Measurements from ENCODE around the gene SMTNL2. TPM values are rescaled to one million over a fixed set of nuclear protein-coding genes. Genes with fewer than 3 reads are reported as not detected.

The SMTNL2 gene
- total and polyA plus RNA-seq, 2 experiments from 2014 or later: 41.5 to 106 TPM

DNA sequence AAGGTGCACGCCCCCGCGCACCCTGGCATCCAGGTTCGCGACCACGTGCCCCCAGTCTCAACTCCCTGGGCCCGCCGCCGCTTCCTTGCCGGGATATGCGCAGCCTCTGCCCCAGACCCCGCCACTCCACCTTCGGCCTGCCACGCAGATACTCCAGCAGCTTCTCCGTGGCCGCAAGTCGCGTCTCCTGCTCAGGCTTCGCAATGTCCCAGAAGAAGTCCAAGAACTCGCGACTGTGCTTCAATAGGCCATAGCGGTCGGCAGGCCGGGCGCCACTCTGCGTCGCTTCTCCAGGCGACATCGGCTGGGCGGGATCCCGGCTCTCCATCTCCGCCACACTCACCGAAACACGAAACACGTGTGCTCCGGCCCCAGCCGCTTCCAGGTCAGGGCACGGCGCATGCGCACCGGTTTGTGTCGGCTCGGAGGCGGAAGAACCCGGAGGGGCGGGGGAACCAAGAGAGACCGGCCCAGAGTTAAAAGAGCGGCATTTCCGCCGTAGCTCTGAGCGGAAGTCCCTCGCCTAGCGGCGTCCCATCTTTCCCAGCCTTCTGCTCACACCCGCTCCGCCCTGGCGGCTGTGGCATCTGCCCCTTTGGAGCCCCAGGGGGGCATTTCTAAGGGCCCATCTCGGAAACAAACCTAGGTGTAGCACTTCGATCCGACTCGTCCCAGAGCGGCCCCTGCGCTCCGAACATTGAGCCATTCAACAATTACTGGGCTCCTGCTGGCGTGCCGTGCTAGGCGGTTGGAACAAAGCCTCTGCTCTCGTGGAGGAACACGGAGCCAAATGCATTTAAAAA lies 29.1 kb upstream of the SMTNL2 start, which contains the start of gene MYBBP1A:
TSS of gene MYBBP1A (minus strand) at position 388 of the 803 bp plus-strand sequence. CDS start at position 328, 60 bp downstream.
- Histone ChIP-seq H3K9me3 (ENCODE audit: low read depth) (no peaks in the 10 kb centered on the region), H3K79me2 (peaks cover 21% of the 10 kb centered on the region), H3K4me2 (peak within 1 kb of the TSS; percentile 90), H3K27me3 (no peaks in the 10 kb centered on the region), H3K36me3 (replicated peaks; ENCODE audit: insufficient read depth, low read depth) (no peaks in the 10 kb centered on the region), H2AFZ (peak within 1 kb of the TSS; percentile 89), H3K9me2 (replicated peaks; ENCODE audit: insufficient read depth) (no peaks in the 10 kb centered on the region), H3K27ac (peak within 1 kb of the TSS; percentile 90), H3K4me3 (peak within 1 kb of the TSS; percentile 79), H4K20me1 (ENCODE audit: insufficient read depth, poor library complexity, severe bottlenecking) (no peaks in the 10 kb centered on the region), H3K4me1 (ENCODE audit: insufficient read depth) (peaks cover 14% of the 10 kb centered on the region)
- TF ChIP-seq EZH2 (IDR thresholded peaks at IDR 0.05; ENCODE audit: borderline replicate concordance): no peak
- TF ChIP-seq, protein P1, sequence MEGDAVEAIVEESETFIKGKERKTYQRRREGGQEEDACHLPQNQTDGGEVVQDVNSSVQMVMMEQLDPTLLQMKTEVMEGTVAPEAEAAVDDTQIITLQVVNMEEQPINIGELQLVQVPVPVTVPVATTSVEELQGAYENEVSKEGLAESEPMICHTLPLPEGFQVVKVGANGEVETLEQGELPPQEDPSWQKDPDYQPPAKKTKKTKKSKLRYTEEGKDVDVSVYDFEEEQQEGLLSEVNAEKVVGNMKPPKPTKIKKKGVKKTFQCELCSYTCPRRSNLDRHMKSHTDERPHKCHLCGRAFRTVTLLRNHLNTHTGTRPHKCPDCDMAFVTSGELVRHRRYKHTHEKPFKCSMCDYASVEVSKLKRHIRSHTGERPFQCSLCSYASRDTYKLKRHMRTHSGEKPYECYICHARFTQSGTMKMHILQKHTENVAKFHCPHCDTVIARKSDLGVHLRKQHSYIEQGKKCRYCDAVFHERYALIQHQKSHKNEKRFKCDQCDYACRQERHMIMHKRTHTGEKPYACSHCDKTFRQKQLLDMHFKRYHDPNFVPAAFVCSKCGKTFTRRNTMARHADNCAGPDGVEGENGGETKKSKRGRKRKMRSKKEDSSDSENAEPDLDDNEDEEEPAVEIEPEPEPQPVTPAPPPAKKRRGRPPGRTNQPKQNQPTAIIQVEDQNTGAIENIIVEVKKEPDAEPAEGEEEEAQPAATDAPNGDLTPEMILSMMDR (IDR thresholded peaks at IDR 0.05; ENCODE audit: poor library complexity): peak; percentile 49
- no peak for TF ChIP-seq EZH2phosphoT487 (IDR thresholded peaks at IDR 0.05; ENCODE audit: low read depth, severe bottlenecking, unreplicated experiment)
- peak; percentile 99 for DNase-seq (ENCODE audit: low spot score)
- under 1% methylated on average over 67 of the region's 69 CpGs for WGBS (ENCODE audit: low lambda C conversion rate, missing lambda C conversion rate)

DNA sequence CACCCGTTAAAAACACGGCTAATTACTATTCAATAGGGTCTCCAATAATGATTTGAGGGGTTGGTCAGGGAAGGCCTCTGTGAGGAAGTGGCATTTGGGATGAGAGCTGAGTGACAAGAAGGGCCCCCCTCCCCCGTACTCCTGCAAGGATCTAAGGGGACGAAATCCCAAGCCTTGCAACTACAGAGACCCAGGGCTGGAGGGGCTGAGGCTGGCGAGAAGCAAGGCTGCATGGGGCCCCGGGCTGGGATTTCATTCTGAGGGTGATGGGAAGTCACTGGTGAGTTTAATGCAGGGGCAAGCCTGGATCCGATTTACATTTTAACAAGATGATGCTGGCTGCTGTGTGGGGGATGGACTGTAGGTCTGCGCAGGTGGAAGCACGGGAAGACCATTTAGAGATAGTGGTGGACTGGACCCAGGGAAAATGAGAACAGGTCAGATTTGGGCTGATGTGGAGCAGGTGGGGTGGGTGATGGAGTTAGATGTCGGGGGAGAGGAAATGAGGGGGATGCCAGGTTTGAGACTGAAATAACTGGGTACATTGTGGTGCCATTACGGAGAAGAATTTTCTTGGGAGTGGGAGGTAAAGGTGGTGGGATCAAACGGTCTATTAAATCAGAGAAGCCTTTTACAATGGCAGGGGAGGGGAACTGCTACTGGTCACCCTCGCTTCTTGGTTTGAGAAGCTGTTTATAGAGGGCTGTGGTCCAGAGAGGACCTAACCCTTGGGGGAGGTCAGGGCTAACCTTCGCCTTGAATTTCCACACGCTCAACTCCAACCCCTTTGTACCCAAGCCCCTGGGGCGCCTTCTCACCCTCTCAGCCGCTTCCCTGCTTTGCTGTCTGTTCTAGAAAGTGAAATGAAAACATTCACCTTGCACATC lies 28.2 kb upstream of the SMTNL2 start:
- Histone ChIP-seq H3K27me3 (no peaks in the 10 kb centered on the region), H3K36me3 (replicated peaks; ENCODE audit: insufficient read depth, low read depth) (no peaks in the 10 kb centered on the region), H3K27ac (peak overlapping the region; percentile 90), H3K79me2 (peaks cover 21% of the 10 kb centered on the region), H3K4me2 (peak overlapping the region; percentile 90), H3K4me3 (peak overlapping the region; percentile 79), H4K20me1 (ENCODE audit: insufficient read depth, poor library complexity, severe bottlenecking) (no peaks in the 10 kb centered on the region), H3K4me1 (ENCODE audit: insufficient read depth) (peaks cover 14% of the 10 kb centered on the region), H2AFZ (peak overlapping the region; percentile 89), H3K9me3 (ENCODE audit: low read depth) (no peaks in the 10 kb centered on the region), H3K9me2 (replicated peaks; ENCODE audit: insufficient read depth) (no peaks in the 10 kb centered on the region)
- no peak for DNase-seq (ENCODE audit: low spot score)
- WGBS (ENCODE audit: low lambda C conversion rate, missing lambda C conversion rate): 75% methylated on average over 17 of the region's 17 CpGs
- TF ChIP-seq EZH2phosphoT487 (IDR thresholded peaks at IDR 0.05; ENCODE audit: low read depth, severe bottlenecking, unreplicated experiment) (no peak), EZH2 (IDR thresholded peaks at IDR 0.05; ENCODE audit: borderline replicate concordance) (no peak)
- TF ChIP-seq, protein P1 (IDR thresholded peaks at IDR 0.05; ENCODE audit: poor library complexity): no peak

DNA sequence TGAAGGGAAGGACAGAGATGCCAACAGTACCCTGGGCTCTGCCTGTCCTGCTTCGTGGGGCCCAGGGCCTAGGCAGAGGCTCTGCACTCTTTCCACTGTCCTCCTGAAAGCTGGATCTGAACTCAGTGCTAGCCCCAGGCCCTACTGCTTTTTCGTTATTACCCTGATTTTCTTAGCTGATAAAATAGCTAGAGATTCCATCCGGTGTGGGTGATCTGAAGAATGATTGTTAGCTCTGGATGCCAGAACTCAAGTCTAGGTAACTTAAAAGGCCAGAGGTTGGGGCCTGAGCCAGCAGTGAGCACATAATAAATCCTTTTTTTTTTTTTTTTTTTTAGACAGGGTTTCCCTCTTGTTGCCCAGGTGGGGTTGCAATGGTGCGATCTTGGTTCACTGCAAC lies 27.3 kb upstream of the SMTNL2 start:
- no peak overlapping the region for H3K27ac ChIP-seq
- no peaks in the 10 kb centered on the region for H3K27me3 ChIP-seq
- H3K4me2 ChIP-seq: no peak overlapping the region
- no peak for DNase-seq (ENCODE audit: low spot score)
- no peak overlapping the region for H3K4me3 ChIP-seq
- H3K9me3 ChIP-seq (ENCODE audit: low read depth): no peaks in the 10 kb centered on the region
- peaks cover 14% of the 10 kb centered on the region for H3K4me1 ChIP-seq (ENCODE audit: insufficient read depth)
- no peaks in the 10 kb centered on the region for H3K36me3 ChIP-seq (replicated peaks; ENCODE audit: insufficient read depth, low read depth)
- no peak overlapping the region for H2AFZ ChIP-seq
- H3K9me2 ChIP-seq (replicated peaks; ENCODE audit: insufficient read depth): no peaks in the 10 kb centered on the region
- peaks cover 21% of the 10 kb centered on the region for H3K79me2 ChIP-seq
- TF ChIP-seq EZH2phosphoT487 (IDR thresholded peaks at IDR 0.05; ENCODE audit: low read depth, severe bottlenecking, unreplicated experiment): no peak
- TF ChIP-seq, protein P1 (IDR thresholded peaks at IDR 0.05; ENCODE audit: poor library complexity): no peak
- no peak for TF ChIP-seq EZH2 (IDR thresholded peaks at IDR 0.05; ENCODE audit: borderline replicate concordance)
- H4K20me1 ChIP-seq (ENCODE audit: insufficient read depth, poor library complexity, severe bottlenecking): no peaks in the 10 kb centered on the region
- WGBS (ENCODE audit: low lambda C conversion rate, missing lambda C conversion rate): 69% methylated on average over 4 of the region's 4 CpGs
